GM06990 (cell line): Measurements from ENCODE around the gene LENG1.

Source experiments
- DNase-seq: peaks from one replicate; pipeline ENCODE4 v3.0.0-alpha.2; 2011; ENCODE audit not compliant: insufficient read length; ENCODE audit errors: extremely low read depth
- H3K27me3 ChIP-seq: replicated peaks from 2 replicates; pipeline ENCODE4 v1.6.0; 2011; ENCODE audit warnings: low read length; ENCODE audit not compliant: control insufficient read depth, insufficient read depth
- H3K36me3 ChIP-seq: 2 replicates; pipeline ENCODE4 v1.5.1; 2011; ENCODE audit warnings: low read length; ENCODE audit not compliant: control insufficient read depth, insufficient read depth
- H3K4me3 ChIP-seq: replicated peaks from 2 replicates; pipeline ENCODE4 v1.5.1; 2011; ENCODE audit warnings: low read depth, mild to moderate bottlenecking, control low read depth, low read length
- TF ChIP-seq, protein P1 (sequence below): IDR thresholded peaks from 2 replicates; pipeline ENCODE4 v1.5.1; 2011; ENCODE audit warnings: low read length, control low read depth, mild to moderate bottlenecking, inconsistent platforms; ENCODE audit not compliant: insufficient read depth, poor library complexity, severe bottlenecking

LENG1 gene

DNA sequence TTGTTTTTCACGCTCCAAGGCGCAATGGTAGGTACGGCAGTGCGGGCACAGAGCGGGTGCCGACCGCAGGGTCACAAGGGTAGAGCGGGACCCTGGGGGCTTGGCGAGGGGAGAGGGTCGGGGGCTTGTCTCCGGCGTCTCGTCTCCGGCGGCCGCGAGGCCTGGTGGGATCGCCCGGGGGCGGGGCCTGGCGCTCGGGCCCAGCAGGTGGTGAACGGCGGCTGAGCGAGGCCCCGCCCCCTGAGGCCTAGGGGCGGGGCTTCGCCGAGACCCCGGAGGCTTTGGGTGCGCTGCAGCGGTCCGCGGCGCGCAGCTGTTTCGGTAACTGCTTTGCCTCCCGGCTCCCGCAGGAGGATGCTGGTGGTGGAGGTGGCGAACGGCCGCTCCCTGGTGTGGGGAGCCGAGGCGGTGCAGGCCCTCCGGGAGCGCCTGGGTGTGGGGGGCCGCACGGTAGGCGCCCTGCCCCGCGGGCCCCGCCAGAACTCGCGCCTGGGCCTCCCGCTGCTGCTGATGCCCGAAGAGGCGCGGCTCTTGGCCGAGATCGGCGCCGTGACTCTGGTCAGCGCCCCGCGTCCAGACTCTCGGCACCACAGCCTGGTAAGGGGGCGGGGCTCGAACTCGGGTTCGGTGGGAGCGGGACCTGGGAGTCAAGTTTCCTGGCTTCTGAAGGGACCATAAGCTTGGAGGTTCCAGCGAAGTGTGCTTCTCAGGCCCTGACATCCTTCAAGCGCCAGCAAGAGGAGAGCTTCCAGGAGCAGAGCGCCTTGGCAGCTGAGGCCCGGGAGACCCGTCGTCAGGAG lies 31.7 kb upstream of the LENG1 start, which contains the start of gene TSEN34:
Gene TSEN34 (plus strand): TSS at position 298 of the 800 bp plus-strand sequence. CDS start 57 bp downstream, at position 355.
- TF ChIP-seq, protein P1, sequence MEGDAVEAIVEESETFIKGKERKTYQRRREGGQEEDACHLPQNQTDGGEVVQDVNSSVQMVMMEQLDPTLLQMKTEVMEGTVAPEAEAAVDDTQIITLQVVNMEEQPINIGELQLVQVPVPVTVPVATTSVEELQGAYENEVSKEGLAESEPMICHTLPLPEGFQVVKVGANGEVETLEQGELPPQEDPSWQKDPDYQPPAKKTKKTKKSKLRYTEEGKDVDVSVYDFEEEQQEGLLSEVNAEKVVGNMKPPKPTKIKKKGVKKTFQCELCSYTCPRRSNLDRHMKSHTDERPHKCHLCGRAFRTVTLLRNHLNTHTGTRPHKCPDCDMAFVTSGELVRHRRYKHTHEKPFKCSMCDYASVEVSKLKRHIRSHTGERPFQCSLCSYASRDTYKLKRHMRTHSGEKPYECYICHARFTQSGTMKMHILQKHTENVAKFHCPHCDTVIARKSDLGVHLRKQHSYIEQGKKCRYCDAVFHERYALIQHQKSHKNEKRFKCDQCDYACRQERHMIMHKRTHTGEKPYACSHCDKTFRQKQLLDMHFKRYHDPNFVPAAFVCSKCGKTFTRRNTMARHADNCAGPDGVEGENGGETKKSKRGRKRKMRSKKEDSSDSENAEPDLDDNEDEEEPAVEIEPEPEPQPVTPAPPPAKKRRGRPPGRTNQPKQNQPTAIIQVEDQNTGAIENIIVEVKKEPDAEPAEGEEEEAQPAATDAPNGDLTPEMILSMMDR: no peak
- Histone ChIP-seq H3K4me3 (peak within 1 kb of the TSS; percentile 82), H3K27me3 (no peaks in the 10 kb centered on the region), H3K36me3 (peaks cover 3% of the 10 kb centered on the region)
- DNase-seq: peak; percentile 96

DNA sequence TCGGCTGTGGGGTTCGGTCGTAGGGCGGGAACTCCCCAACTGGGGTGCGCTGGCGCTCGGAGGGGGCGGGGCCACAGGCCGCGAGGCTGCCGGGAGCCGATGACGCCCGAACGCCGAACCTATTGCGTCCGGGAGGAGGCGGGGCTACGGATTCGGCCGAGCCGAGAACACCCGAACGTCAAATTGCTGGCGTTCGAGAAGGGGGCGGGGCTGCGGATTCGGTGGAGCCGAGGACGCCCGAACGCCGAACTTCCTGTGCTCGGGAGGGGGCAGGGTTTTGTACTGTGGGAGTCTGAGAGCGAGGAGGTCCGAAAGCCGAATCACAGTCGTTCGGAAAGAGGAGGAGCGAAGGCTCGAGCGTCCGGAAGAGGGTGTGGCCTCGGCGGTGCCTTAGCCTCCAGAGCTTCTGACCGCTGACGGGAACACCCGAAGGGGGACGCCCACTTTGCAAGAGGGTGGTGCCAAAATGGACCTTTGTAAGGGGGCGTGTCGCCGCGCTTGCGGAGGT lies 31.0 kb upstream of the LENG1 start:
- no peaks in the 10 kb centered on the region for H3K27me3 ChIP-seq
- peak; percentile 99 for DNase-seq
- TF ChIP-seq, protein P1: no peak
- peak overlapping the region; percentile 82 for H3K4me3 ChIP-seq
- peaks cover 3% of the 10 kb centered on the region for H3K36me3 ChIP-seq

DNA sequence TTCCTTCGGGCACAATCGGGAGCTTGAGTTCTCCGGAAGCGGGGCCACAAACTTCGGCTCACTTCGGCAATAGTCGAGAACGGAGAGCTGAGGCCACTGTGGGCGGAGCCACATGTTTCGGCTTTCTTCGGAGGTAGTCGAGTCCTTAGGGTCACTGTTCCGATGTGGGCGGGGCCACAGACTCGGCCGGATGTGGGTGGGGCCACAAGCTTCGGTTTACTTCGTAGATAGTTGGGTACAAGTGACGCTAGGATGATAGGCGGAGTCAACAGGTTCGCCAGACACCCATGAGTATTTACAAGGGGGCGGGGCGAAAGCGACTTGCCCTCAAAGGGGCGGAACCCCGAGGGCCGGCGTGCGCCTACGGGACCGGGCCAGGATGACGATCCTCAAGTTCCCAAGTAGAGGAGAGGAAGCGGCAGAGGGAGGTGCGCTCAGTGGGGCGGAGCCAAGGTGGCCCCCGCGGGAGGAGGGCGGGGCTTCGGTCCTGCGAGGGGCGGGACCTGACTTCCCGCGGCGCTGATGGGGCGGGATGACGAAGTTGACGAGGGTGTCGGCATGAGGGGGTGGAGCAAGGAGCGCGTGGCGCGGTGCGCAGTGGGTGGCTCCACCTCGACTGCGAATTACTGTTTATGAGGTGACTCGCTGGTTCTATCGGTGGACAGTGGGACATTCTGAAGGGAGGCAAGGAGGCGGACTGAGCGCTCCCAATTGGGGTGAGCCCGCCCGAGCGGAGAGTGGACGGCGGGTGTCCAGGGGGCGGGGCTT lies 30.4 kb upstream of the LENG1 start:
- DNase-seq: peak; percentile 98
- H3K36me3 ChIP-seq: peaks cover 3% of the 10 kb centered on the region
- TF ChIP-seq, protein P1: no peak
- H3K27me3 ChIP-seq: no peaks in the 10 kb centered on the region
- H3K4me3 ChIP-seq: peak overlapping the region; percentile 82

DNA sequence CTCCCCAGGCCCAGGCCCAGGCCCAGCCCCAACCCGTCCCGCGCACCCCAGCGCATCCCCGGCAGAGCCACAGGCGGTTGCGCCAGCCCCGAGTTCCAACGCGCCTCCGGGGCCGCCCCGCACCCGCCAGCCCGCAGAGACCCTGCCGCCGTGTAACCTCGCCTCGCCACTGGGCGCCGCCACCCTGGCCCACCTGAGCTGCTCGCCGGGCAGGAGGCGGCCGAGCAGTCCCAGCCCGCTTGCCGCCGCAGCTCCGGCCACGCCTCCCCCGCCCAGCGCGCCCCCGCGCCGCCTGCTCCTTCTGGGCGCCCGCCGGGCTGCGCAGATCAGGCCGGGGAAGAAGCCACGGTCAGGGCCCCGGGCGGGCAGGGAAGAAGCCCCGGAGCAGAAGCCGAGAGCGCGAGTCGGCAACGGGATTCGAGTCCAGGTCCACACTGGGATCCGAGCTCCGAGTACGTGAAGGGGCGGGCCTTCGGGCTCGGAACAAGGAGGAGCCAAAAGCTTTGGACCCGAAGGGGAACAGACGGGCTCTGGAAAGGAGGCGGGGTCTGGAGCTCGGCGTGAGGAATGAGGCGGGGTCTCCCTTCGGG lies 29.7 kb upstream of the LENG1 start, which contains the start of gene MBOAT7:
Gene MBOAT7 (minus strand): TSS at position 436 of the 590 bp plus-strand sequence. CDS start 1,072 bp downstream, outside the sequence.
- no peak for DNase-seq
- Histone ChIP-seq H3K36me3 (peaks cover 3% of the 10 kb centered on the region), H3K4me3 (peak within 1 kb of the TSS; percentile 82), H3K27me3 (no peaks in the 10 kb centered on the region)
- TF ChIP-seq, protein P1: no peak

DNA sequence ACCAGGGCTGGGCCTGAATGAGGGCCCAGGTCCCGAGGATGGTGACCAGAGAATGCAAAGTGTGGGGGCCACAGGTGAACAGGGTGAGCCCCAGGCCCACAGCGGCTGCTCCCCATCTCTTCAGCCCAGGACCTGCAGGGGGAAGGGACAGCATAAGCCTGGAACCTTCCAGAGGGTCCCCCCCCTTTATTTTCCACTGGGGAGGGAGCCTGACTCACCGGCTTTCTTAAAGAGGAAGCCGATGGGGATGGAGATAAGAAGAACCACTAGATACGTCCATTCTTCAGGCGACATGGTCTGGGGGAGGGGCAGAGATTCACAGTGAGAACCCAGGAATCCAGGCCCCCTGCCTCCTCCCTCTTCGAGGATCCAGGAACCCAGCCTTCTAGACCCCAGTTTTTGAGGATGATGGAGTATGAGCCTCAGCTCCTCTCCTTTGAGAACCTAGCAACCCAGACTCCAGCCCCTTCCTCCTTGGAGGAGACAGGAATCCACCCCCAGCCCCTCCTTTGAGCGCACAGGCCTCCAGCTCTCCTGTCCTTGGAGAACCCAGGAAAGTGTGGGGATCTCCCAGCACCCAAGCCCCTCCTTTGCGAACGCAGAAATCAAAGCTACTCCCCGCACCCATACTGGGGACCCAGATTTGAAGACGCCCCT lies 28.8 kb upstream of the LENG1 start:
- Histone ChIP-seq H3K4me3 (peak overlapping the region; percentile 76), H3K27me3 (no peaks in the 10 kb centered on the region), H3K36me3 (peaks cover 3% of the 10 kb centered on the region)
- TF ChIP-seq, protein P1: no peak
- DNase-seq: no peak
